Tibial nerve (tissue), 4 donors: Measurements from ENCODE around the gene WDR1.

Source experiments
- CTCF ChIP-seq, 5 experiments: fragments of 200-600 bp in 3 of 5; fragments of 450-650 bp in 2 of 5; sonication (generic) in 3 of 5; IDR thresholded peaks; one replicate each; pipeline ENCODE4 v1.5.1; 2016 to 2019; ENCODE audit warnings: antibody characterized with exemption in 5 of 5, mild to moderate bottlenecking in 3 of 5, moderate library complexity in 2 of 5
- EP300 ChIP-seq, 2 donors: sonication (generic); formaldehyde crosslinking; IDR thresholded peaks; one replicate each; pipeline ENCODE4 v1.6.1; 2017; ENCODE audit warnings: antibody characterized with exemption in 2 of 2, mild to moderate bottlenecking in 1 of 2
- POLR2A ChIP-seq, 2 donors: fragments of 450-650 bp; IDR thresholded peaks; one replicate each; pipeline ENCODE4 v1.6.1; 2017; ENCODE audit warnings: antibody characterized with exemption in 2 of 2, mild to moderate bottlenecking in 2 of 2, moderate library complexity in 2 of 2

- TF ChIP-seq CTCF (IDR thresholded peaks at IDR 0.05), result no peak
- TF ChIP-seq POLR2A (IDR thresholded peaks at IDR 0.05), result no peak
- no peak for TF ChIP-seq EP300 (IDR thresholded peaks at IDR 0.05)
Measured at GRCh38 chr4:10128761-10129160, 12.2 kb upstream of the WDR1 start.
